ENCODE data around the gene SQSTM1. TPM values are rescaled to one million over a fixed set of nuclear protein-coding genes. Genes with fewer than 3 reads are reported as not detected.
"Not testable (repeated sequence)": the region's sequence is repeated elsewhere in the genome, so short reads cannot be mapped to it uniquely, and the experiment has no call there.

Gene SQSTM1
- total and polyA plus RNA-seq, 2 of the 8 experiments (the other 6 are each of a cell fraction or from before 2014, with no cell fraction given): 78.6 to 110 TPM

DNA sequence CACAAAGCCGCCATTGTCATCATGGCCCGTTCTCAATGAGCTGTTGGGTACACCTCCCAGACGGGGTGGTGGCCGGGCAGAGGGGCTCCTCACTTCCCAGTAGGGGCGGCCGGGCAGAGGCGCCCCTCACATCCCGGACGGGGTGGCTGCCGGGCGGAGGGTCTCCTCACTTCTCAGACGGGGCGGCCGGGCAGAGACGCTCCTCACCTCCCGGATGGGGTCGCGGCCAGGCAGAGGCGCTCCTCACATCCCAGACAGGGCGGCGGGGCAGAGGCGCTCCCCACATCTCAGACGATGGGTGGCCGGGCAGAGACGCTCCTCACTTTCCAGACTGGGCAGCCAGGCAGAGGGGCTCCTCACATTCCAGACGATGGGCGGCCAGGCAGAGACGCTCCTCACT is 14.2 kb downstream of the SQSTM1 start:
- H3K79me2 ChIP-seq (ENCODE audit: control insufficient read depth in 1 of 2, insufficient read depth in 2 of 2, low read length in 2 of 2); H4K91ac ChIP-seq (replicated peaks; ENCODE audit: insufficient read length, low read length); DNase-seq (ENCODE audit: low read depth in 1 of 2, low spot score in 2 of 2); H3K18ac ChIP-seq (ENCODE audit: extremely low read depth, low read length); H2BK20ac ChIP-seq (ENCODE audit: low read length); H3K4ac ChIP-seq (replicated peaks; ENCODE audit: insufficient read length, low read depth, low read length); CTCF ChIA-PET (ENCODE audit: partially characterized antibody); H4K8ac ChIP-seq (ENCODE audit: extremely low read depth, insufficient read depth, low read length); H2AFZ ChIP-seq (ENCODE audit: low read length); H3K23ac ChIP-seq (ENCODE audit: insufficient read length); H2BK15ac ChIP-seq (ENCODE audit: low read length); H3K79me1 ChIP-seq (ENCODE audit: low read depth, low read length); H3K14ac ChIP-seq (ENCODE audit: insufficient read length); H3K27me3 ChIP-seq (replicated peaks in 1 of 4; ENCODE audit: control insufficient read depth in 3 of 4, extremely low read depth in 1 of 4, insufficient read depth in 3 of 4, low read length in 3 of 4); H2BK5ac ChIP-seq (ENCODE audit: low read depth, low read length); H4K5ac ChIP-seq (ENCODE audit: insufficient read length, low read depth, low read length); H2BK120ac ChIP-seq (replicated peaks; ENCODE audit: low read depth, low read length); H2BK12ac ChIP-seq (ENCODE audit: low read depth, low read length); H3K4me3 ChIP-seq (ENCODE audit: extremely low read depth in 1 of 4, insufficient read depth in 2 of 4, low read depth in 3 of 4, low read length in 4 of 4); H3K56ac ChIP-seq (replicated peaks; ENCODE audit: insufficient read length, low read depth, low read length); H3K4me2 ChIP-seq (ENCODE audit: insufficient read depth in 1 of 2, low read depth in 2 of 2, low read length in 2 of 2); H3K27ac ChIP-seq (ENCODE audit: low read depth, low read length); H3K23me2 ChIP-seq (ENCODE audit: low read depth, low read length); H3K9ac ChIP-seq (replicated peaks in 1 of 4; ENCODE audit: extremely low read depth in 1 of 4, low read depth in 3 of 4, low read length in 3 of 4); H3K9me3 ChIP-seq (ENCODE audit: insufficient read depth in 2 of 2, low read depth in 1 of 2, low read length in 1 of 2); H3K4me1 ChIP-seq (replicated peaks in 1 of 4; ENCODE audit: control insufficient read depth in 3 of 4, insufficient read depth in 4 of 4, low read length in 3 of 4); H2AK5ac ChIP-seq (ENCODE audit: low read depth, low read length); FAIRE-seq: not testable (repeated sequence)
- H4K20me1 ChIP-seq (replicated peaks in 1 of 2; ENCODE audit: control insufficient read depth in 1 of 2, insufficient read depth in 2 of 2, low read length in 2 of 2): peaks cover 8 to 10% of the 10 kb centered on the region in 2 experiments
- H3K36me3 ChIP-seq (ENCODE audit: control insufficient read depth in 2 of 4, insufficient read depth in 4 of 4, low read length in 3 of 4): peaks cover 31 to 76% (median 58%) of the 10 kb centered on the region in 4 experiments
- POLR2A ChIA-PET (ENCODE audit: partially characterized antibody): interaction anchor here (1.1 kb wide), 1 partner anchor 15 kb away, joined by 3 read pairs; the partner anchor contains the start of gene SQSTM1
- 96% methylated on average over 15 of the region's 28 CpGs; no CpG with 5 or more reads in 1 of the 2 experiments for WGBS, 2 experiments (ENCODE audit: extremely low coverage in 1 of 2, insufficient coverage in 1 of 2, insufficient read length in 1 of 2, insufficient replicate concordance in 2 of 2, low coverage in 1 of 2, low lambda C conversion rate in 2 of 2, missing lambda C conversion rate in 1 of 2)

All from H1 (cell line).